ENCODE data around the gene CIROP. TPM values are rescaled to one million over a fixed set of nuclear protein-coding genes. Genes with fewer than 3 reads are reported as not detected.
A peak's percentile ranks its signal among the peaks of the same experiment; 100 is the strongest.

The CIROP gene
- total and polyA plus RNA-seq, 4 donors: not detected

DNA sequence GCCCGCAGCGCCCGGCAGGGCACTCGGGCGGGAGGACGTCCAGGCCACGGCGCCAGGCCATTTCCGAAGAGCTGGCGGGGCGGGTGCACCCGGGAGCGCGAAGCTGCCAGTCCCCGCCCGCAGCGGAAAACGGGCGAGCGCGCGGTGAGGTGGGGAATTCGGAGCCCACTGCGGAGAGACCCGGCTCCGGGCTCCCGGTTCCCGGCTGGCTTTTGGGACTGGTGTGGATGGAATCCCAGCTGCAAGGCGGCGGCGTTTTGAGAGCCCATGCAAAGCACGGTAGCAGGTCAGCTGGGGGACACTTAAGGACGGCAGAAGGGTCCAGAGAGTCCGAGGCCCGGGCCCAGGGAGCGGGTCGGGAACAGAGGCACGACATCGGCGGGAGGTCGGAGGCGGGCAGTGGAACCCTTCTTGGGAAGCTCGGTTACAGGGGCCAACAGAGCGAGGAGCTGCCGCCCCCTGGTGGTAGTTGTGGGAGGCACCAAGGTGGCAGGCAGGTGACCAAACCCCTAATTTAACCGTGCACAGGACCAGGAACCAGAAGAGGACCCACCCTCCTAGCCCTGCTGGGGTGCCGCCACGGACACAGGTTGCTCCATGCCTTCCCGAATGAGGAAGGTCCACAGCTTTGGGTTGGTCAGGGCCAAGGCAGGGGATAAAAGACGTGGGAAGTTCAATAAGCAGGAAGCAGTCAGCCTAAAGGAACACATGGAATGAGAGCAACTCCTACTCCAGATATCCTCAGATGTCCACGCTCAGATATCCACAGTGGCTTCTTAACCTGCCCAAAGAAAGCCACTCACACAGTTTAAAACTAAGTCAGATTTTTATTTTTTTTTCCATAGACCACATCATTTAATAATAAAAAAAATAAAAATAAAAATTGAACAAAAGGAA is 46.8 kb downstream of the CIROP start:
- under 1% methylated on average over 51 of the region's 51 CpGs for WGBS
- peaks cover 15 to 34% (median 26%) of the 10 kb centered on the region in 4 donors for H3K36me3 ChIP-seq (ENCODE audit: control insufficient read depth in 4 of 4, insufficient read depth in 3 of 4, low read depth in 1 of 4, low read length in 3 of 4)
- DNase-seq (ENCODE audit: low spot score): peak; percentile 94
- H3K27me3 ChIP-seq (ENCODE audit: control insufficient read depth in 4 of 4, insufficient read depth in 4 of 4, low read length in 3 of 4): no peaks in the 10 kb centered on the region
- H3K9me3 ChIP-seq (ENCODE audit: control insufficient read depth in 4 of 4, low read length in 3 of 4): no peaks in the 10 kb centered on the region
- peak overlapping the region in 1 of 2 donors; percentile 48 for H3K9ac ChIP-seq (ENCODE audit: low read depth in 1 of 2, low read length in 2 of 2)
- peaks cover 4 to 17% (median 13%) of the 10 kb centered on the region in 4 donors for H3K4me1 ChIP-seq (ENCODE audit: control insufficient read depth in 4 of 4, insufficient read depth in 4 of 4, low read length in 3 of 4)
- H3K4me3 ChIP-seq (ENCODE audit: low read depth in 1 of 3, low read length in 3 of 3): peak overlapping the region; percentile 36 to 77 (median 62)
- TF ChIP-seq RAD21 (IDR thresholded peaks at IDR 0.05) (peak; percentile 86 to 90), NR2F2 (IDR thresholded peaks at IDR 0.05) (no peak), CTCF (IDR thresholded peaks at IDR 0.05; ENCODE audit: low read depth, low read length, missing input control) (peak; percentile 90)
- H3K27ac ChIP-seq (ENCODE audit: low read depth in 1 of 2, low read length in 2 of 2): no peak overlapping the region

DNA sequence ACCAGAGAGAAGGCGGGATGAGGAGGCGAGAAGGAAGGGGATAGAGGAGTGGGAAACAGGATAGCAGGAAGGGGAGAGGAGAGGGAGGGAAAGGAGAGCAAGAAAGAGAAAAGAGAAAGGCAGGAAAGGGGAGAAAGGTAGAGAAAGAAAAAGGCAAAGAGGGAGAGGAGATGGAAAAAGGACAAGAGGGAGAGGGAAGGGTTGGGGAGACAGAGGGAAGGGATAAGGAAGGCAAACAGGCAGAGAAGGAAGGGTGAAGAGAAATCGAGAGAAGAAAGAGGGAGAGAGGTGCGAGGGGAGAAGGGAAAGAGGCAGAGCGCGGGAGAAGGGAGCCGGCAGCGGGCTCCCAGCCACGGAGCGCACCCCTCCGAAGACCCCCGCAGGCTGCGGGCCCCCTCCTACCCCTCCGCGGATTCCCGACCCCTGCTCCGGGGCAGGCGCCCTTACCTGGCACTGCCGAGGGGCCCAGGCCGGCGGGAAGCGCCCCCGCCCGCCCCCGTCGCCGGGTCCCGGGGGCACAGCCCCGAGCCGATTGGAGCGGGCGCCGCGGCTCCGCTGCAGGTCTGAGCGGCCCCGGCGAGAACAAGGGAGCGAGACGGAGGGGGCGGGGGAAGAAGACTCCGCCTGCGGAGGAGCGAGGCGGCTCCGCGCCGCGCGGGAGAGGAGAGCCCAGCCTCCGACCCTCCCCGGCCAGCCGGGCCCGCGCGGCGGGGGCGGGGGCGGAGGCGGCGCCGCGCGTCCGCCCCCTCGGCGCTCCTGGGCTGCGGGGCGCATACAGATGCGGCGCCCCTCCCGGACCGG is 47.6 kb downstream of the CIROP start, which contains the start of gene CDH24:
Gene CDH24, minus strand, starts transcription at position 565 of the 801 bp plus-strand sequence. CDS start 1,787 bp downstream, outside the sequence.
- Histone ChIP-seq H3K4me3 (ENCODE audit: low read depth in 1 of 3, low read length in 3 of 3) (peak within 1 kb of the TSS; percentile 36 to 77 (median 62)), H3K36me3 (ENCODE audit: control insufficient read depth in 4 of 4, insufficient read depth in 3 of 4, low read depth in 1 of 4, low read length in 3 of 4) (peaks cover 13 to 26% (median 18%) of the 10 kb centered on the region in 4 donors), H3K27ac (ENCODE audit: low read depth in 1 of 2, low read length in 2 of 2) (no peak within 1 kb of the TSS), H3K9me3 (ENCODE audit: control insufficient read depth in 4 of 4, low read length in 3 of 4) (no peaks in the 10 kb centered on the region), H3K9ac (ENCODE audit: low read depth in 1 of 2, low read length in 2 of 2) (peak within 1 kb of the TSS in 1 of 2 donors; percentile 48), H3K27me3 (ENCODE audit: control insufficient read depth in 4 of 4, insufficient read depth in 4 of 4, low read length in 3 of 4) (no peaks in the 10 kb centered on the region), H3K4me1 (ENCODE audit: control insufficient read depth in 4 of 4, insufficient read depth in 4 of 4, low read length in 3 of 4) (peaks cover 4 to 17% (median 13%) of the 10 kb centered on the region in 4 donors)
- WGBS: 3% methylated on average over 73 of the region's 73 CpGs
- peak; percentile 71 for DNase-seq (ENCODE audit: low spot score)
- TF ChIP-seq TAF1 (conservative IDR thresholded peaks at IDR 0.05) (no peak), HNF4G (IDR thresholded peaks at IDR 0.05) (no peak), HNF4A (conservative IDR thresholded peaks at IDR 0.05) (no peak), CTCF (IDR thresholded peaks at IDR 0.05; ENCODE audit: low read depth, low read length, missing input control) (no peak), ATF3 (IDR thresholded peaks at IDR 0.05) (no peak), FOXA2 (IDR thresholded peaks at IDR 0.05) (no peak), EGR1 (IDR thresholded peaks at IDR 0.05; ENCODE audit: low read depth in 2 of 2) (no peak), SP1 (IDR thresholded peaks at IDR 0.05) (no peak), FOXA1 (IDR thresholded peaks at IDR 0.05) (no peak)
- TF ChIP-seq, protein P1, sequence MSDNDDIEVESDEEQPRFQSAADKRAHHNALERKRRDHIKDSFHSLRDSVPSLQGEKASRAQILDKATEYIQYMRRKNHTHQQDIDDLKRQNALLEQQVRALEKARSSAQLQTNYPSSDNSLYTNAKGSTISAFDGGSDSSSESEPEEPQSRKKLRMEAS (IDR thresholded peaks at IDR 0.05): no peak
